ENCODE measurements around the gene COL16A1.
"Not testable (repeated sequence)": the region's sequence is repeated elsewhere in the genome, so short reads cannot be mapped to it uniquely, and the experiment has no call there.

Gene COL16A1

DNA sequence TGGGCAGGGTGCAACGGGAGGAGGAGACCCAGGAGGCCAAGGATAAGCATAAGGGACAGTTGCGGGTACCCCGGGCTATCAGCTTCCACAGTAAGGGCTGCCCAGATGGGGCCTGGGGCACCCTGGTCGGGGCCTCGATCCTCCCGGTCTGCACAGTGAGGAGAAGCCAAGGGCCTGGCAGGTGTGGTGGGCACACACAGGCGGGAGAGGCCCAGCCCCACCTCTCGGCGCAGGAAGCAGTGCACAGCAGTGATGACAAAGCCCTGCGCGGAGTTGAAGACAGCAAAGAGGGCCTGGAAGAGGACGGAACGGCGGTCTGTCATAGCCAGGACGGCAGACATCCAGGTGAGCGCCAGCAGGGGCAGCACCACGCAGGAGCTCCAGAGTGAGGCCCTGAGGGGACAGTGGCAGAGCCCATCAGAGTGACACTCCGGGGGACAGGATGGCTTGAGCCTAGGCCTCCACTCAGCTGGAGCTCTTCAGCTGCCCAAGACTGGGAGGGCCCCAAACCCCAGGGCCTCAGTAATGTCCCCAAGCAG is 29.0 kb upstream of the COL16A1 start:
- no peak for DNase-seq

DNA sequence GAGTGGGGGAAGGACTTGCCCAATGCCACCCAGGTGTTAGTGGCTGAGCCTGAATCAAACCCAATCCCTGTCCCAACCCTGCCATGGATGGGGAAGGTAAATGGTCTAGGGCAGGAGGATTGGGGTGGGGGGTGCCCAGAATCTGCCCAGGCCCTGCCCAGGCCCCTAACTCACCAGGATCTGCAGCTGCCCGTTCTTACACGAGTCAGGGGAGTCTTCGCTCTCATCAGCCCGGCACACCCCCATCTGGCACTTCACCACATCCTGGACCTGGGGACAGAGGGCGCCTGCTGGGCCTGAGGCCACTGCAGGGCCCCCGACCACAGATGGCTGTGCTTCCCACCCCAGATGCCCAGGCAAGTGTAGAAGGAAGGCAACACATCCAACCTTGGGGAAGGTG is 28.5 kb upstream of the COL16A1 start:
- DNase-seq = no peak

DNA sequence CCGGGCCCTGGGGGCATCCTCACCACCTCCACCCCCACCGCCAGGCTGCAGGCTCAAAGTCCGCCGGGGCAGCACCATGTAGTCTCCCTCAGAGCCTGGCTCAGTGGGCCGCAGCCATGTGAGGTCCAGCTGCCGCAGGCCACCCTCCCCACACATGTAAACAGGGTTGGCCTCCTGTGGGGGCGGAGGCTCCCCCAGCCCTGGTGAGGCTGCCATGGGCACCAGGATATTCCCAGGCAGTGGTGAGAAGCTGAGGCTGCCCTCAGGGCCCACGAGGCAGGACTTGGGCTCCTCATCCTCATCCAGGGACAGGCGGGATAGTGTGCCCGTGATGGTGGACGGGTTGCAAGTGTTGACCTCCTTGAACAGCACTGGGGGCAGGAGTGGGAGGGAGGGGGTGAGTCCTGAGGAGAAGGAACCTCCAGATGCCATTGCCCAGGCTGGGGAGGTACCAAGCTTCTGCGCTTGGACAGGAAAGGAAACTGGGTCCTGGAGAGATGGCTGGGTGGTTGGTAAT is 27.3 kb upstream of the COL16A1 start:
- no peak for DNase-seq

DNA sequence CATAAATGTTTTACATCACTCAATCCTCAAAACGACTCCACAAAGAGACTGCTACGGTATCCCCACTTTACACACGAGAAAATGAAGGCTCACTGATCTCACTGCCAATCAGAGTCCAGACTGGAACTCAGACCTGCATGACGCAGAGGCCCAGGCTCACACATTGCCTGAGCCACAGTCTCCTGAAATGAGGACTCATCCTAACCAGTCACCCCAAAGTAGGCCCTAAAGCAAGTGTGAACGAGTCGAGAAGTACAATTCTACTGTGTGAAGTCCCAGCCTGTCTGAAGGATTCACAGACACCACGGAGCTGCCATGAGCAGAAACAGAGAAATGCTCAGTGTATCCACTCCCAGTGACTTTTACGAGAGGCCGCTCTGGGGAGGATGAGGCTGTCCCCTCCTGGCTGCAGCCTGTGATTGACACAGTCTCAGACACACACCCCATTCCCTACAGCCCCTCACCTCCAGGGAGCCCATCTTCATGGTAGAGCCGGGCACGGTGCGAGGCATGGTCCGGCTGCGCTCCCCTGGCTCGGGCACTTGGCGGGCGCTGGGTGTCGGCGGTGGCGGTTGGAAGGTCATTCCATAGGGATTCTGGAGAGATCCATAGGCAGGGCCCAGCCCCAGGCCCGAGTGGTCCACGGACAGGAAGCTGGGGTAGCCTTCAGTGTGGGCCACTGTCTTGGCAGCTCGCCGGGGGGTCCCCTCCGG is 26.7 kb upstream of the COL16A1 start:
- DNase-seq = no peak

DNA sequence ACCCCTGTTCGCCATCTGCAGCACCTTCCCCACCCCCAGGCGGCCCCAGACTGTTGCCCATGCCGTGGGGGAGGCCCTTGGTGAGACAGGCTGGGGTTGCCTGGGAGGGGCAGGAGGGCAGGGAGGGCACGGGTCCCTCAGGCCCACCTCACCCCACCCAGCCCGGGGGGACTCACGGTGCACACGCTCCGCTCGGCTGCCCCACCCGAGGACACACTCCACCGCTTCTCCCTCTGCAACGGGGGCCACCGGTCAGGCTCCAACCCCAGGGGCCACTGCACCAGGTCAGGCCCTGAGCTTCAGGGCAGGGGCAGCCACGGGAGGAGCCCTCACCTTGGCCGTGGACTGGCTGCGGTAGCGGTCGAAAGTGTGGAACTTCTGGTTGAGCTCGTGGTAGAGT is 24.0 kb upstream of the COL16A1 start:
- no peak for DNase-seq

DNA sequence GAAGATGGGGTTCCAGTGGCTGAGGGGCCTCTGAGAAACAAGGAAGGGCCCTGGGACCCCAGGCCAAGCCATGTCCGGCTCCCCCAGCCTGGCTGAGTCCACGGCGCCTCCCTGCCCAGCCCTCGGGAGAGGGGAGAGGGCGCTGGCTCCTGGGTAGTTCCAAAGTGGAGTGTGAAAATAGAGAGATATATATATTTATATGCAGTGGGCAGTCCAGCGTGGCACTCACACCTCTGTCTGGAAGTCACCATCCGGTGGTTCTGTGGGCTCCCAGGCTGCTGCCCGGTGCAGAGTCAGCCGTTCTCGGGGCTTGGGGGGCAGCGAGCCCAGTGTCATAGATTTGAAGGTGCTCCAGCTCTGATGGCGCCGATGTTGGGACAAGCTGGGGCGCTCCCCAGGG is 23.4 kb upstream of the COL16A1 start:
- no peak for DNase-seq

DNA sequence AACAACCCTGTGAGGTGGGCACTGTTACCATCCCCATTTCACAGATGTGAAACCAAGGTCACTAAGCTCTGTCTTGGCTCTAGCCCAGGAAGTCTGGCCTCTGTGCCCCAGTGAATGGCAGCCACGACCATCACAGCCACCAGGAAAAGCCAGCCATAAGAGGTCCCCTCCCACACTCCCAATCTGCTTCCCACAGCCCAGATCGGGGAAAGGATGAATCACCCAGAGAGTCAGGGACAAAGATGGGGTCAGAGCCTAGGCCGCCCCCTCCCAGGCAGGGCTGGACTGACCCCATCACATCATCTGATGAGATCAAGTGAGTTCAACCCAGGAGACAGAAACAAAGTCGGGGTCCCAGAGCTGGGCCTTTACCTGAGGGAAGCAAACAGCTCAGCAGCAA is 22.9 kb upstream of the COL16A1 start:
- DNase-seq = no peak

DNA sequence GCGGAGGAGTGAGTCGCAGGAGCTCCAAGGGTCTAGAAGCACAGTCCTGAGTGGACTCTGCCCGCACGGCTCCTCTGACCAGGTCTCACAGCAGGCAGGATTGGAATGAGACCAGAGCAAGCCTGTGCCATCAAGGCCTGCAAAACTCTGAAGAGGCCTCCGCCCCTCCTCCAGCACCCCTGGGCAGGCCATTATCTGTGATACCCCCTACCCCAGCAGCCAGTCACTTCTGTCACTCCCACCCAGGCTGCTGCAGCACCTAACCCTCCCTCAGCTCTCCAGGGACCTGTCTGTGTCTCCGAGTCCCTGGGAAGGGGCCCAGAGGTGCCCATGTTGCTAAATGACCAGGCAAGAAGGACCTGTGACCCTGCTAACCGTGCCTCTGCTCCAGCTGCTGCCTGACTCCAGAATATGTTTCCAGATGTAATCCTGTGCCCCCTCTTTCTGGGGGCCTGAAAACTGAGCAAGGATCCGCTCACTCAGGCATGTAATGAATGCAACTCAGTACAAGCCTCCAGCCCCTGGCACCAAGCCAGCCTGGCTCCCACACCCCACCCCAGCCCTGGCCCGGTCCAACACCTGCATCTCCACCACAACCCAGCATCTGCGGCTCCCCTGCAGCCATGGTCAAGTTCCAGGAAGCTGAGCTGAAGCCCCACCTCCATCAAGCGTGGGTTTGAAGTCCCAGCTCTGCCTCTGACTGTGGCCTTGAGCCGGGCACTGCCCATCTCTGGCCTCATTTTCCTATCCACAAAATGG is 22.1 kb upstream of the COL16A1 start:
- no peak for DNase-seq

DNA sequence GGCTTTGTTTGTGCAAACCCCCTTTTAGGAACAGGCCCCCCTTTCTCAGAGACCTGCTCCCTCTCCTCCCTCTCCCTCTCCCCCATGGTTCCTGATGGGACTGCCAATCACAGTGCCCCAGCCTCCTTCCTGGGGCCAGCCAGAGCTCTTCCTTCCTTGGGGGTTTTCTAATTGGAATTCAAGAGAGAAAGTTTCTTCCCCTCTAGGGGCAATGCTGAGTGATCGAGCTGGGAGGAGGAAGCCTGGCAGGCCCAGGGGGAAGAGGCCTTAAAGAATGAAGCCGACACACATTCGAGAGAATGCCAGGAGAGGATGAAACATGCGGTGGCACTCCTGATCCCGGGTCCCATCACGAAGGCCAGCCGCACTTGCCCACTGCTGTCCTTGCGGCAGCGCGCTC is 21.3 kb upstream of the COL16A1 start:
- no peak for DNase-seq

DNA sequence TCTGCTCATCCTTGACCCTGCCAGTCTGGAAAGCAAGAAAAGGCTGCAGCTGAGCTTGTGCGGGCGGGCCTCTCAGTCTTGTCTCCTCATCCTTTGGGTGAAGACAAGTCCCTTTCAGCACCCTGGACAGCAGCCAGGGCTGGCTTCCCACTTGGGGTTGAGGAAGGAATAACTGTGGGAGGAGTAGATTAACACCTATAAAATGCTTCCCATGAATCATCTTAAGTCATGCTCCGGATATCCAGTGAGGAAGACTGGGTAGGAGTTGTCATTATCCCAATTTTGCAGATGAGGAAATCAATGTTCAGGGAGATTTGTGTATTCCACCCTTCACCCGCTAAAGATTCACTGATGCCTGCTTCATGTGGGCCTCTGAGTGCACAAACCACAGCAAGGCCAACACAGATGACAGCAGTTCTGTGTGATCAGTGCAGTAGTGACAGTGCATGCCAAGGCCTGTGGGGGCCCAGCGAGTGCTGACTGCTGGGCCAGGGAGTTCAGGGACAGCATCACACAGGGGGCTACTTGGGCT is 20.1 kb upstream of the COL16A1 start:
- peak; percentile 81 for DNase-seq

DNA sequence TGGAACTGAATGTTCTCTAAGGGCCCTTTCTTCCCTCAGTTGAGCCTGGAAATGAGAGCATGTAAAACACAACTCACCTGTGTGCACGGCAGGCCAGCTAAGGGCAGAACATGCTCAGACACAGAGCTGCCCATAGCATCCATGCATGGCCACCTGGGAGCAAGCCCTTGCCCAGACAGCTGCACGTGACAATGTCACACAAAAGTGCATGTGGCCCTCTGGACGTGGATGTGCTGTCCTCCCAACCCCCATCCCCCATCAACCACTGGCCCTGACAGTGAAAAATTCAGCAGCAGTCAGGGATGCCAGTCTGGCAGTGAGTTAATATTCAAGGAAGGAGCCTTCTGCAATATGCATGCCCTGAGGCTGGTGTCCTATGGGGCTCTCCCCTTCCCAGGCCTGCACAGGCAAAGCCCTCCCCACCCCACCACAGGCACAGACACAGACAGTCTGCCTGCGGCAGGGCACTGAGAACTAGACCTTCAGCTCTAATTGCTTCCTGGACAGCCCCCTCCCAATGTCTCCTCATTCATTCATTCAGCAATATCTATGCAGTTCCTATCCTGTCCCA is 14.6 kb upstream of the COL16A1 start:
- no peak for DNase-seq

DNA sequence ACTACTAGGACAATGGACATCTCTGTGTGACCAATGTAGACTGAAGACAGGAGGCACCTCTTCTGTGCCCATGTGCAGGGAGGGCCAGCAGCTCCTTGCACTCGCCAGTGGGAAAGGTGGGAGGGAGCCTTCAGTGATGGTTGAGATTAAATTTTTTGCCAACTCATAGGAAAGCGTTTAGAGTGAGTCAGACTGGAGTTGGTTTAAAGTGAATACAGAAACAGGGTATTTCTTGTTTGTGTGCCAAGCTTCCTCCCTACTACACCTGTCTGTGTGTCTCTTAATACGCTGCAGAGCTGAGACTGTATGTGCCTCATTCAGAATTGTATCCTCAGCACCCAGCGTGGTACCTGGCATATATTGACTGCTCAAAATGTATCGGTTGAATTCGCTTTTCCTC is 13.5 kb upstream of the COL16A1 start:
- no peak for DNase-seq

DNA sequence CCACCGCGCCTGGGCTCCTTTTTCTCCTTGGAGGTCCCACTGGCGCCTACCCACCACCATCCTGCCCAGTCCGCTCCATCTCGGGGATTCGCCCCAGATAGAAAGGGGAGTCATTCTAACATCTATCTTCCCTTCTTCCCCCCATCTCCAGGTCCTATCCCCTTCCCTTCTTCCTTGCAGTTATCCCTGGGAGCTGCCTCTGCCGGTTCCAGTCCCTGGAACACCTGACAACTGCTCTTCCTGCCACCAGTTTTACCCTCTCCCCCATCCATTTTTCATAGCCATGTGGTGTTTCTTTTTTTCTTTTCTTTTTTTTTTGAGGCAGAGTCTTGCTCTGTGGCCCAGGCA is 12.0 kb upstream of the COL16A1 start:
- DNase-seq = no peak

DNA sequence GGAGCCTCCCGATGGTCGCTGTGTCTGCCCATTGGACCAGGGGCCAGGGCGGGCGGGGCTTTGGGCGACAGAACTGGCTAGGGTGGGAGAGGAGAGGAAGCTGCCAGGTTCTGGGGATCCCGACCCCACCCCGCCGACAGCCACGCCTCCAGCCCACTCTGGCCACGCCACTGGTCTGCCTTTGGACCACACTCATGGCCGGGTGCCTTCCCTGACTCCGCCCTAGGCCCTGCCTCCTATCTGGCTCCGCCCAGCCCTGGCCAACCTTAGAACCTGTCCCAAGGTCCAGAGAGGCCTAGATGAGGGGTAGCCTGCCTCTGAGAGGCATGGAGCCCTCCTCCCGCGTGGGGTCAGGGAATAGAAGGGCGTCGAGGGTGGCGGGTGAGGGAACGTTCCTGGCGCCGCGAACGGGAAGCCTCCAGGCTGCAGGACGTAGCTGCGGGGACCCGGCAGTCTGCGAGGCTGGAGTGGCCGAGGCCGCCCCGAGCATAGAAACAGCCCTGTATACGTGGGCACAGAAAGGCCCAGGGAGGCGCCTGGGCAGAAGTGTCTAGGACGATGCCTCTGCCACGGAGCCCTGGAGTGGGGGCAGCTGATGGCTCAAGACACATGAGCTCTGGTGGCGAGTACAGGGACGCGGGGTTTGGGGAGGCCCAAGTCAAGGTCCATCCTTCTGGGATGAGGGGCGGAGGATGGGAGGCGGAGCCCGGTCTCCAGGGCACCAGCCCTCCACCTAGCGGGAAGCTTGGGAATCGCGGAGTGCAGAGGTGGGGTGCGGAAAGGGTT is 11.5 kb upstream of the COL16A1 start:
- peak; percentile 98 for DNase-seq

DNA sequence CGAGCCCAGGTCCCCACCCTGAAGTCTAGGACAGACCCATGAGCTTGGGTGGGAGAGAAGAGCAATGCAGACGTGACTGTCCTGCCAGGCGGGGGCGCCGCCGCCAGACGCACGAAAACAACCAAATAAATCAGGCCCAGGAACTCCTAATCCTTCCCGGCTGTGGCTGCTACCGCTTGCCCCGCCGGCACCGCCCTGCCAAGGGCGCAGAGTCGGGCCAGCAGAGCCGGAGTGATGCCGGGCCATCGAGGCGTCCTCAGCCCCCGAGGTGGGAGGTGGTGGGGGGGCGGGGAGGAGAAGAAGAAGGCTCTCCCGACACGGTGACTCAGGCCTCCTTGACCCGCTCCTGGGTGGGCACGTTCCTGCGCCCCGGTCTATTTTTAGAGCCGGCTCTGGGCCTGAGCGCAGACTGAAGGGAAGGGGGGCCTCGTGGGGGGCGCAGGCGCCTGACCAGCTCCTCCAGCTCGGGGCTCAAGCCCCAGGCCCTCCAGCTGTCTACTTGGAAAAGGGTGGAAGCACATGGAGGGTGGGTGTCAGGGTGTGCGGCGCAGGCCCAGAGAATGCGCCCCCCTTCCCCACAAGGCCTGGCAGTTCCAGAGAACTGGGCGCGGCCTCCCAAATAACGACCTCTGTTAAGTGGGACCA is 10.7 kb upstream of the COL16A1 start:
- no peak for DNase-seq

DNA sequence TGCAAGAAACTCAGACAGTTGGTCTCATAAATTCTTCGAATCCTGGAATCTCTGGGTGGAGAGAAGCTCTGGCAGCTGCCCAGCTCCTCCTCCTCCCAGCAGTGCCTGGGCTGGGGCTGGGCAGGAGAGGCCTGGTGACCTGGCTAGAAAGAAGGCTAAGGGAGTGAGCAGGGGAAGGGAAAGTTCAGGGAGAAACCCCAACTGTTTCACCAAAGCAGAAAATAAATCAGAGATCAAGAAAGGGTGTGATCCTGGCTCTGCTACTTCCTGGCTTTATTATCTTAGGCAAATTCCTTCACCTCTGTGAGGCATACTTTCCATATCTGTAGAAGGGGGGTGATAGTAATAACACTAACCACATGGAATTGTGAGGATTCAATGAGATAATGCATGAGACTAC is 8.8 kb upstream of the COL16A1 start:
- DNase-seq = peak; percentile 70

DNA sequence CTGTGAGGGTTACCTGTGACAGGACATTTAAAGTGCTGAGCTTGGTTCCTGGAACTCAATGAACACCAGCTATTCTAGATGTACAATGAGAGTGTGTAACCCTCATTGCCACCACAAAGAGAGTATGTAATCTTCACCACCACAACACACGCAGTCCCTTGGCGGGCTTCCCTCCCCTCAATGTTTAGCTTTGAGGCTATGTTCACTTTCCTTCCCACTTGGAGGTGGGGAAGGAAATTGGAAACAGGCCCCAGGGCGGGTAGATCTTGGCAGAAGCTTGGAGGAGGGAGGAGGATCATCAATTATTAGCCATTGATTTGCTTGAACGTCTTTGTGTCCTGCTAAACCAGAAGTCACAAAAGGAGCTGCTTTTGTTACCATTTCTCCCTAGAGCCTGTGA is 8.3 kb upstream of the COL16A1 start:
- DNase-seq = no peak

DNA sequence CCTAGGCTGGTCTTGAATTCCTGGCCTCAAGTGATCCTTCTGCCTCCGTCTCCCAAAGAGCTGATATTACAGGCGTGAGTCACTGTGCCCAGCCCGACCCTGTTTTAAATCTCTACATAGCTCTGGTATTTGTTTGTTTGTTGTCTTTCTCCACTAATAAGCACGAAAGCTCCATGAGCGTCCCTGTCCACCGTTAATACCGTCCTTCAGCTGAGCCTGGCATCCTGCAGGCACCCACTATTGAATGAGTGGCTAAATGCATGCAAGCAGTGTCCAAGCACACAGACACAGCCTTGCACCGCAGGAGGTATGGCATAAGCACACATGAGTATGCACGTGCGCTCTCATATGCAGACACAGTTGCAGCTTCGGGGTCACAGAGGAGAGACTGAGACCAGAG is 4.5 kb upstream of the COL16A1 start:
- DNase-seq = no peak

DNA sequence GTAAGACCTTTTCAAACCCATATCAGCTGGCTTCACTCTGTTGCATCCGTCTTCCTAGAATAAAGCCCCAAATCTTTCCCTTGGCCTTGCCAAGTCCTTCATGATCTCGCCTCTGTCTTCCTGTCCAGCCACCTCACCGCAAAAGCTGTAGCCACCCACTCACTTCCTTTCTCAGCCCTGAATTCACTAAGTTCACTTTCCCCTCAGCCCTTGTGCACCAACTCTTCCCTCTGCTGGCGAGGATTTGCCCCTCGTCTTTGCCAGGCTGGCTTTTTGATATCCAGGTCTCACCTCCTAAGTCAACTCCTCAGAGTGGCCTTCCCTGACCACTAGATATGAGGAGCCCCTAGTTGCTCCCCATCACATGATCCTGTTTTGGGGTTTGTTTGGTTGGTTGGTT is 3.9 kb upstream of the COL16A1 start:
- DNase-seq = no peak

DNA sequence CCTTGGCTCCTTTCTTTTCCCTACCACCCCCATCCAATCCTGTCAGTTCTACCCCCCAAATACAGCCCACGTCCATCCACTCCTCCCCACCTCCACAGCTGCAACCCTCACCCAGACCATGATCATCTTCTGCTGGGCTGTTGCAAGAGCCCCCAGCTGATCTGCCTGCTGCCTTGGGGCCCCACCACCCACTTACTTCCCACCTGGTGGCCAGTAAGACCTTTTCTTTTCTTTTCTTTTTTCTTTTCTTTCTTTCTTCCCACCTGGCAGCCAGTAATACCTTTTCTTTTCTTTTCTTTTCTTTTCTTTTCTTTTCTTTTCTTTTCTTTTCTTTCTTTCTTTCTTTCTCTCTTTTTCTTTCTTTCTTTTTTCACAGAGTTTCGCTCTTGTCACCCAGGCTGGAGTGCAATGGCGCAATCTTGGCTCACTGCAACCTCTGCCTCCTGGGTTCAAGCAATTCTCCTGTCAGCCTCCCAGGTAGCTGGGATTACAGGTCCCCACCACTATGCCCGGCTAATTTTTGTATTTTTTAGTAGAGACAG is 3.3 kb upstream of the COL16A1 start:
- DNase-seq = not testable (repeated sequence)

DNA sequence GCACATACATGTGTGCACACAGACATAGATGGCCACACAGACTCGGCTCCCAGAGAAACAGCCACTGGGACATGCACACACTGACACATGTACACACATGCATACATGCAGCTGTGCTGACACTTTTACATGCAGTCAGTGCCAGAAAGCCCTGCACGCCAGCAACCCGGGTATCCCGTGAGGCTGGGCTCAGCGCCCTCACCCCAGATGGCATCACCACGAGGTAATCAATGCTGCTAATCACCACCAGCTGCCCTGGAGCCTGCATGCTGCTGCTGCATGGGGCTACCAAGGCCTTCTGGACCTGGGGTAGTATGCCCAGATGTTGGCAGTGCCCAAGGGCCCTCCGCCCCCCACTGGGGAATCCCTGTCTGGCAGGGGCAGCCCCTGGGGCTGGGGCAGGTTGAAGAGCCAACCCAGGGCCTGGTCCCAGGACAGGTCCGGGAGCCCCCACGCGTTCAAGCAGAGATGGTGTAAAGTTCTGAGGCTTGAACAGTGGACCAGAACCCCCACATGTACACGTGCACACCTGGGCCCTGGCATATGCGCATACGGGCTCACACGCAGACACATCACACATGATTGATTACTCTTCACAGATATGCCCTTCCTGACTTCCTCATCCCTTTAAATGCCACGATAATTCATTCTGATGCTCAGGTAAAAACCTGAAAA is 2.7 kb upstream of the COL16A1 start:
- DNase-seq = no peak
